Transverse colon (tissue), 4 donors: ENCODE results near the gene INO80D. TPM values are rescaled to one million over a fixed set of nuclear protein-coding genes. Genes with fewer than 3 reads are reported as not detected.
"Not testable (repeated sequence)": the region's sequence is repeated elsewhere in the genome, so short reads cannot be mapped to it uniquely, and the experiment has no call there.

ENCODE experiments used
- DNase-seq: peaks from one replicate; pipeline ENCODE4 v3.0.0-alpha.2; 2019
- H3K27ac ChIP-seq, 4 donors: fragments of 200-600 bp; sonication (generic); 2 replicates each; pipeline ENCODE4 v1.5.1; 2016 to 2018; ENCODE audit warnings: inconsistent platforms in 4 of 4
- H3K27me3 ChIP-seq: fragments of 200-600 bp; sonication (generic); 2 replicates; pipeline ENCODE4 v1.5.1; 2017; ENCODE audit warnings: inconsistent platforms
- H3K36me3 ChIP-seq, 4 donors: fragments of 200-600 bp; sonication (generic); 2 replicates each; pipeline ENCODE4 v1.5.1; 2017 to 2019; ENCODE audit warnings: inconsistent platforms in 4 of 4
- H3K4me1 ChIP-seq, 4 donors: fragments of 200-600 bp; sonication (generic); 2 replicates each; pipeline ENCODE4 v1.5.1; 2017 to 2020; ENCODE audit warnings: inconsistent platforms in 4 of 4
- H3K4me3 ChIP-seq, 4 donors: fragments of 200-600 bp; sonication (generic); 1 replicate in 1 of 4; 2 replicates in 3 of 4; pipeline versions ENCODE4 v1.5.1 to v1.6.1; 2017 to 2019; ENCODE audit warnings: inconsistent platforms in 4 of 4
- H3K9me3 ChIP-seq, 2 donors: fragments of 200-600 bp; sonication (generic); 2 replicates each; pipeline ENCODE4 v1.5.1; 2017 to 2019; ENCODE audit warnings: inconsistent platforms in 2 of 2
- EP300 ChIP-seq: sonication (generic); formaldehyde crosslinking; IDR thresholded peaks from one replicate; pipeline ENCODE4 v1.6.1; 2017; ENCODE audit warnings: antibody characterized with exemption, low read depth
- POLR2A ChIP-seq: fragments of 450-650 bp; IDR thresholded peaks from one replicate; pipeline ENCODE4 v1.6.1; 2016; ENCODE audit warnings: antibody characterized with exemption, mild to moderate bottlenecking, moderate library complexity
- POLR2AphosphoS5 ChIP-seq, 3 donors: sonication (generic); formaldehyde crosslinking; IDR thresholded peaks; one replicate each; pipeline ENCODE4 v1.6.1; 2016; ENCODE audit warnings: antibody characterized with exemption in 3 of 3
- WGBS, 2 donors: methylation state at CpG; one replicate each; pipeline ENCODE4 v1.1.5; 2018; ENCODE audit warnings: low coverage in 1 of 2; 5-methylcytosine and 5-hydroxymethylcytosine counted together
- in situ Hi-C, 4 donors: fragments of 200-750 bp; cut with MboI; loops; one replicate each; pipeline versions ENCODE4 v1.15.0 to v1.15.1; 2017; ENCODE audit warnings: low sequenced_read_pairs in 3 of 4, low pct_ligation_motif_present in 1 of 4, low pct_unique_long_range_greater_than_20kb in 1 of 4
- intact Hi-C: fragments of 100-400 bp; cut with DNase I; formaldehyde crosslinking; loops from one replicate; pipeline ENCODE4 v1.15.1; 2023; ENCODE audit warnings: low total_unique reads
- total RNA-seq, 4 donors: library from RNA; depleted of rRNA; stranded (reverse); fragments of >200 nt; gene quantifications; one replicate each; pipeline ENCODE4 v1.1.0, GENCODE V29; 2016
- TF ChIP-seq, protein P1 (sequence below), 5 experiments: fragments of 200-600 bp in 3 of 5; fragments of 450-650 bp in 2 of 5; sonication (generic) in 3 of 5; IDR thresholded peaks; 1 replicate in 2 of 5; 2 replicates in 3 of 5; pipeline ENCODE4 v1.5.1; 2016 to 2017; ENCODE audit warnings: antibody characterized with exemption in 5 of 5, inconsistent platforms in 3 of 5, mild to moderate bottlenecking in 2 of 5, moderate library complexity in 1 of 5

Gene INO80D
- total RNA-seq, 4 donors from 2014 or later = 22.9 to 46.8 (median 31.2) TPM

DNA sequence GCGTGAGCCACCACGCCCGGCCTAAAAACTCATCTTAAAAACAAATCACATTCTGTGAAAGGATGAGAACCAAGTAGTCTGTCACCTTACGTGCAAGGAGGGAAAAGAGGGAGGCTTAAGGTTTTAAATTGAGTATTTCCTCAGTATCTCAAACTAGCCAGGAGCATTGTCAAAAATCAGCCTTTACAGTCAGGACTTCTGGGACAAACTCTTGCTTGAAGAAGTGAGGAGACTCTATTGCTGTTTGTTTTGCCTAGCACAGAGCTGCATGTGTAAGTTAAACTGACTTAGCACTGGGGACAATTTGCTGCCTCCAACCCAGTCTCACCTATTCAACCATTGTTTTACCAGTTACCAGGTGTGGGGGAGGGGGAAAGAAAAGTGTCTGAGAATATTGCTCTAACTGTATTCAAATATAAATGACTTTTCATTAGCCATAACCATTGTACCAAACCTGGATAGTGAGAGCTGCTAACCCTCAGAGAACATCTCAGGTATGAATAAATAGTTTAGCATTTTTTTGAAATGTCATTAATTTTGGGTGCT is 3.6 kb downstream of the INO80D start:
- TF ChIP-seq POLR2A (no peak), EP300 (no peak), POLR2AphosphoS5 (IDR thresholded peaks at IDR 0.05) (no peak)
- TF ChIP-seq, protein P1, sequence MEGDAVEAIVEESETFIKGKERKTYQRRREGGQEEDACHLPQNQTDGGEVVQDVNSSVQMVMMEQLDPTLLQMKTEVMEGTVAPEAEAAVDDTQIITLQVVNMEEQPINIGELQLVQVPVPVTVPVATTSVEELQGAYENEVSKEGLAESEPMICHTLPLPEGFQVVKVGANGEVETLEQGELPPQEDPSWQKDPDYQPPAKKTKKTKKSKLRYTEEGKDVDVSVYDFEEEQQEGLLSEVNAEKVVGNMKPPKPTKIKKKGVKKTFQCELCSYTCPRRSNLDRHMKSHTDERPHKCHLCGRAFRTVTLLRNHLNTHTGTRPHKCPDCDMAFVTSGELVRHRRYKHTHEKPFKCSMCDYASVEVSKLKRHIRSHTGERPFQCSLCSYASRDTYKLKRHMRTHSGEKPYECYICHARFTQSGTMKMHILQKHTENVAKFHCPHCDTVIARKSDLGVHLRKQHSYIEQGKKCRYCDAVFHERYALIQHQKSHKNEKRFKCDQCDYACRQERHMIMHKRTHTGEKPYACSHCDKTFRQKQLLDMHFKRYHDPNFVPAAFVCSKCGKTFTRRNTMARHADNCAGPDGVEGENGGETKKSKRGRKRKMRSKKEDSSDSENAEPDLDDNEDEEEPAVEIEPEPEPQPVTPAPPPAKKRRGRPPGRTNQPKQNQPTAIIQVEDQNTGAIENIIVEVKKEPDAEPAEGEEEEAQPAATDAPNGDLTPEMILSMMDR (IDR thresholded peaks at IDR 0.05) = no peak
- Histone ChIP-seq H3K36me3 (no peaks in the 10 kb centered on the region), H3K27ac (no peak overlapping the region), H3K4me1 (peaks cover 0 to 35% (median 16%) of the 10 kb centered on the region in 4 donors), H3K27me3 (no peaks in the 10 kb centered on the region), H3K4me3 (no peak overlapping the region), H3K9me3 (no peaks in the 10 kb centered on the region)
- 91 to 98% methylated on average over 1 to 4 of the region's 4 CpGs for WGBS, 2 donors
- in situ Hi-C loops = no loop called here
- DNase-seq = no peak
- intact Hi-C loops = no loop called here

GRCh38 chr2:206080927-206081326 is 5.0 kb downstream of the INO80D start:
- Histone ChIP-seq H3K4me1 (peaks cover 0 to 29% (median 11%) of the 10 kb centered on the region in 4 donors), H3K36me3 (no peaks in the 10 kb centered on the region), H3K9me3 (no peaks in the 10 kb centered on the region), H3K27ac (no peak overlapping the region), H3K4me3 (no peak overlapping the region), H3K27me3 (no peaks in the 10 kb centered on the region)
- in situ Hi-C loops = no loop called here
- TF ChIP-seq EP300 (no peak), POLR2AphosphoS5 (IDR thresholded peaks at IDR 0.05) (no peak), POLR2A (no peak)
- TF ChIP-seq, protein P1 (IDR thresholded peaks at IDR 0.05) = no peak
- no peak for DNase-seq
- WGBS, 2 donors = 71 to 81% methylated on average over 4 of the region's 4 CpGs
- intact Hi-C loops = no loop called here

DNA sequence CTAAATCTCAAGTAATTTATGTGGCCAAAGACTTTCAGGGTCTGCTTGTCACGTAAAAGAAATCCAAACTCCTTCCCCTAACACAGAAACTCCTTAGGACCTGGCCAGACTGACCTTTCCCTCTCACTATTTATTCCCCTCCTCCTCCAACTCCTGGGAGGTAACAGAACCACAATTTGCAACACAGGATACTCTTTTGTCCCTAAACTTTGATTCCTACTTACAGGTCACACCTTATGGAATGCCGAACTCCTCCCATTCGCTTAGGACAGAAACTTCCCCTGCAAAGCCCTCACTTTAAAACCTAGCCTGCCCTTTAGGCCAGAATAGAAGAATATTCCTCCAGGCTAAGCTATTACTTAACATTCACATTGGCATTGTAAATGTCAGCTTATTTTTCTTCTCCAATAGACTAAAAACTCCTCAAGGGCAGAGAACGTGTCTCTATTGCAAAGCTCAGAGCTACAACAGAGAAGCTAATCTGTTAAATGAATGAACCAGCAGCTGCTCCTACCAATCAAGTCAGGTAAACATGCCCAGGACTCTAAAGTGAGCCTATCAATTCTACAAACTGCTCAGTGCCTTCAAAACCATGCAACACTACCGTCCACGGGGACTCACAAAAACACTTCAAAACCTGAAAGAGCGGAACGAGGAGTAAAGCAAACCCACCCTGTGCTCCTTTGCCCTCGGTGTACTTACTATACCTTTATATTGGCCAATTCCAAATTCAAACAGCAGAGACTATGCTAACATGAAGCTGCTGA is 6.1 kb downstream of the INO80D start:
- no peaks in the 10 kb centered on the region for H3K27me3 ChIP-seq
- no peaks in the 10 kb centered on the region for H3K36me3 ChIP-seq
- intact Hi-C loops (no loop called here), in situ Hi-C loops (no loop called here)
- H3K4me1 ChIP-seq = peaks cover 0 to 29% (median 11%) of the 10 kb centered on the region in 4 donors
- no peak for DNase-seq
- TF ChIP-seq POLR2A (no peak), EP300 (no peak), POLR2AphosphoS5 (IDR thresholded peaks at IDR 0.05) (no peak)
- TF ChIP-seq, protein P1 (IDR thresholded peaks at IDR 0.05) = no peak
- no peak overlapping the region for H3K27ac ChIP-seq
- no peak overlapping the region for H3K4me3 ChIP-seq
- H3K9me3 ChIP-seq = no peaks in the 10 kb centered on the region
- WGBS, 2 donors = 74 to 80% methylated on average over 8 to 9 of the region's 9 CpGs

GRCh38 chr2:206077879-206078278 is 8.1 kb downstream of the INO80D start:
- H3K4me3 ChIP-seq, H3K27ac ChIP-seq, in situ Hi-C loops, H3K27me3 ChIP-seq, intact Hi-C loops, H3K9me3 ChIP-seq, H3K36me3 ChIP-seq, DNase-seq: not testable (repeated sequence)
- H3K4me1 ChIP-seq = peaks cover 0 to 16% (median 4%) of the 10 kb centered on the region in 4 donors
- WGBS, 2 donors = 71 to 88% methylated on average over 1 to 5 of the region's 5 CpGs
